NT2/D1 (cell line): ENCODE data around the gene TENM4.

Source experiments
- YY1 ChIP-seq: IDR thresholded peaks from 2 replicates; pipeline ENCODE4 v1.6.1; 2011; ENCODE audit not compliant: insufficient read length, insufficient read depth
- ZNF274 ChIP-seq: IDR thresholded peaks from 2 replicates; pipeline ENCODE4 v1.6.1; 2011; ENCODE audit warnings: mild to moderate bottlenecking, low read depth, low read length

DNA sequence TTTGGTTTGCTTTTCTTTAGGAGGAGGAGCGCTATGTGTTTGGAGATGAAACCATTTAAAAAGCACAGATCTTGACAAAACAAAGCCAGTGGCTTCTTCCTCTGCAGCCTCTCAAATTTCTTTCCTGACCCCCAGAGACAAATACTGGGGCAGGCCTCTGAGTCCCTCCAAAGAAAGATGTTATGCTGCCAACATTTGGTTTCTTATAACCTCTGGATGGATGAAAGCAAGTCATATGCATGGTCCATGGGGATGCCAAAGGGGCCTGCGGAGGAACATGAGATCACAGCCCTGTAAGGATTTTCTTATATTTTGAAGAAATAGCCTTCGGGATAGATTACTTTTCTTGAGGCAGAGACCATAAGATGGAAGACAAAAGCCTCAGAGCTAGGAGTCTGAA is 179.1 kb downstream of the TENM4 start:
- TF ChIP-seq ZNF274 (no peak), YY1 (no peak)
